Fibroblast of mammary gland (primary cell): Measurements from ENCODE around the gene SCT.

Source experiments
- DNase-seq: peaks from one replicate; pipeline ENCODE4 v3.0.0-alpha.2; 2010; ENCODE audit warnings: low read depth
- H3K4me3 ChIP-seq: 2 replicates; pipeline ENCODE4 v1.5.1; 2011; ENCODE audit warnings: low read depth, mild to moderate bottlenecking, low read length, moderate library complexity; ENCODE audit not compliant: control insufficient read depth
- CTCF ChIP-seq: conservative IDR thresholded peaks from 2 replicates; pipeline ENCODE4 v1.5.1; 2011; ENCODE audit warnings: low read depth, low read length, inconsistent platforms; ENCODE audit not compliant: control insufficient read depth, insufficient read depth

Gene SCT

GRCh38 chr11:584287-584686 is 42.7 kb downstream of the SCT start:
- H3K4me3 ChIP-seq = no peak overlapping the region

GRCh38 chr11:581752-582151 is 45.2 kb downstream of the SCT start:
- no peak for TF ChIP-seq CTCF
- H3K4me3 ChIP-seq = no peak overlapping the region
- DNase-seq = no peak

More at GRCh38 chr11:584287-584686, 42.7 kb downstream of the SCT start:
- TF ChIP-seq CTCF = no peak
- DNase-seq = no peak

- no peak for TF ChIP-seq CTCF
These were observed 45.6 kb downstream of the SCT start for GRCh38 chr11:581342-581741.

DNA sequence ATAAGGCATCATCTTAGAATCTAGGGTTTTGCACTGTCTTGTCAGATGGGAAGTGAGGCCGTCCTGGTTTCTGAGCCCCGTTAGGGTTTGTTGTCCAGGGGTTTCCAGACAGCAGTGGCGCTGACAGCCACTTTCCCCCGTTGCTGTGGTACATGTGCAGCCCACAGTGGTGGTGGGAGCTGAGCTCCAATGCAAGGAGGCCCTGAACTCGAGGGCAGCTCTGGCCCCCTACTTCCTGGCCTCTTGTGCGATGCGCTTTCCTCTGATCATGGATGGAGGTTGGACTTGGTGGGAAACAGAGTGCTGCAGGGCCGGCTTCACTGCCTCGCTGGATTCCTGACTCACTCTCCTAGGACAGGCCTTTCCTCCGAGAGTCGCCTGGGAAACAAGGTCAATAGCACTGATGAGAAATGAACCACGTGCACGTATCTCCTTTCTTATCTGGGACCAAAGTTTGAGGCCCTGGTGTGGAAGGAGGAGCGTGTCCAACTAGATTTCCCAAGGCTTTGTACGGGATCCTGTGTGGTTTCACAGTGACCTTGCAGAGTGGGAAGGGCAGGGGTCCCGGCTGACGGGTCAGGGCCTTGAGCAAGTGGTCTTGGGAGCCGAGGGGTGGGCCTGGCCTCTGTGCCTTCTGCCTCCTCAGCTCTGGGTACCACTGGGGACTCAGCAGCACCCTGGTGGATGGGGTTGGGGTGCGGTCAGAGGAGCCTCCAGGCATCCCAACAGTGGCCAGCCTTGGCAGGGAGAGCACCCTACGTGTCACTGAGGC is 47.0 kb downstream of the SCT start:
- H3K4me3 ChIP-seq = no peak overlapping the region
- peak; percentile 46 for DNase-seq
- no peak for TF ChIP-seq CTCF

More at GRCh38 chr11:581342-581741, 45.6 kb downstream of the SCT start:
- H3K4me3 ChIP-seq = no peak overlapping the region
- no peak for DNase-seq

DNA sequence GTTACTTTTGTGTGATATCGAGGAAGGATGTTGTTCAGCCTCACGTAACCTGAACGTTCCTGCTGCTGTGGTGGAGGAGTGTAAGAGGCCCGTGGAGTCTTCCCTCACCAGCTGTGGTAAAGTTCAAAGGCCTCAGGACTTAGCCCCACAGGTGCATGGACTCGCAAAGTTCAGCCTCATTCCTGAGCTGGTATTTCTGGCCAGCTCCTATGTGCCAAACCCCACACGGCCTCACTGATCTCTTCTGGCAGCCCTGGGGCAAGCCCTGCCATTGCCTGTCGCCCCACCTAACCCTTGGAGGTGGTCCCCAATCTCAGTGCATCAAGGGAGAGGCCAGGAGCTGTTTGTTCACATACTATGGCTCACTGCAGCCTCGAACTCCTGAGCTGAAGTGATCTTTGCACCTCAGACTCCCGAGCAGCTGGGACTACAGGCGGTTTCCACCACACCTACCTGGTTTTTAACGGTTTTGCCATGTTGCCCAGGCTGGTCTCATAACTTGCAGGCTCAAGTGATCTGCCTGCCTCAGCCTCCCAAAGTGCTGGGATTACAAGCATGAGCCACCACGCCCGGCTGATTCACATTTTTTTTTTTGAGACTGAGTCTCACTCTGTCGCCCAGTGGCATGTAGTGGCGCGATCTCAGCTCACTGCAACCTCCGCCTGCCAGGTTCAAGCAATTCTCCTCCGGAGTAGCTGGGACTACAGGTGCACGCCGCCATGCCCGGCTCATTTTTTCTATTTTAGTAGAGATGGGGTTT is 48.5 kb downstream of the SCT start:
- no peak for DNase-seq
- no peak for TF ChIP-seq CTCF
- H3K4me3 ChIP-seq = peak overlapping the region; percentile 92

- no peak for DNase-seq
- peak overlapping the region; percentile 92 for H3K4me3 ChIP-seq
- no peak for TF ChIP-seq CTCF
These were observed 49.4 kb downstream of the SCT start for GRCh38 chr11:577611-577894.
